Vagina (tissue), 2 donors: ENCODE measurements around the gene AASDH. TPM values are rescaled to one million over a fixed set of nuclear protein-coding genes. Genes with fewer than 3 reads are reported as not detected.

ENCODE experiments used
- DNase-seq, 2 donors: peaks; one replicate each; pipeline ENCODE4 v3.0.0-alpha.2; 2017; ENCODE audit errors: extremely low spot score in 2 of 2
- H3K27ac ChIP-seq: fragments of 200-600 bp; sonication (generic); one replicate; pipeline ENCODE4 v1.5.1; 2019
- H3K27me3 ChIP-seq: fragments of 200-600 bp; sonication (generic); one replicate; pipeline ENCODE4 v1.5.1; 2019
- H3K36me3 ChIP-seq, 2 donors: fragments of 200-600 bp; sonication (generic); one replicate each; pipeline ENCODE4 v1.5.1; 2017 to 2019
- H3K4me1 ChIP-seq: fragments of 200-600 bp; sonication (generic); one replicate; pipeline ENCODE4 v1.5.1; 2019
- H3K4me3 ChIP-seq, 2 donors: fragments of 200-600 bp; sonication (generic); 1 replicate in 1 of 2; 2 replicates in 1 of 2; pipeline ENCODE4 v1.5.1; 2016 to 2019
- H3K9me3 ChIP-seq: fragments of 200-600 bp; sonication (generic); one replicate; pipeline ENCODE4 v1.5.1; 2019
- CTCF ChIP-seq, 3 experiments: fragments of 450-650 bp in 2 of 3; fragments of 200-600 bp in 1 of 3; sonication (generic) in 1 of 3; IDR thresholded peaks; one replicate each; pipeline ENCODE4 v1.5.1; 2017 to 2019; ENCODE audit warnings: antibody characterized with exemption in 3 of 3, mild to moderate bottlenecking in 2 of 3, moderate library complexity in 2 of 3
- POLR2A ChIP-seq, 2 donors: fragments of 450-650 bp; IDR thresholded peaks; one replicate each; pipeline ENCODE4 v1.6.1; 2017; ENCODE audit warnings: antibody characterized with exemption in 2 of 2, mild to moderate bottlenecking in 2 of 2, moderate library complexity in 2 of 2
- POLR2AphosphoS5 ChIP-seq, 2 donors: sonication (generic); formaldehyde crosslinking; IDR thresholded peaks; one replicate each; pipeline ENCODE4 v1.9.0; 2017; ENCODE audit warnings: antibody characterized with exemption in 2 of 2, mild to moderate bottlenecking in 2 of 2, low read depth in 1 of 2; ENCODE audit not compliant: insufficient read depth in 1 of 2
- intact Hi-C: fragments of 100-400 bp; cut with DNase I; formaldehyde crosslinking; loops from one replicate; pipeline ENCODE4 v1.15.1; 2023
- total RNA-seq: library from RNA; depleted of rRNA; stranded (reverse); fragments of >200 nt; gene quantifications from one replicate; pipeline ENCODE4 v1.2.3, GENCODE V29; 2016

Gene AASDH
- total RNA-seq, 1 donor from 2014 or later = 6.6 TPM

- Histone ChIP-seq H3K9me3 (no peaks in the 10 kb centered on the region), H3K27ac (no peak overlapping the region), H3K4me1 (peaks cover 16% of the 10 kb centered on the region), H3K4me3 (no peak overlapping the region), H3K36me3 (no peaks in the 10 kb centered on the region), H3K27me3 (no peaks in the 10 kb centered on the region)
- no peak for DNase-seq
- intact Hi-C loops = loop anchor here (10.0 kb wide), 1 partner anchor 45 kb away; the partner anchor contains the start of gene AASDH
- no peak for TF ChIP-seq POLR2A (IDR thresholded peaks at IDR 0.05)
- TF ChIP-seq POLR2AphosphoS5 (IDR thresholded peaks at IDR 0.05; ENCODE audit: insufficient read depth in 1 of 2, low read depth in 1 of 2) = no peak
- no peak for TF ChIP-seq CTCF (IDR thresholded peaks at IDR 0.05)
These were observed 42.9 kb upstream of the AASDH start for GRCh38 chr4:56430203-56430602.

- Histone ChIP-seq H3K36me3 (no peaks in the 10 kb centered on the region), H3K27ac (no peak overlapping the region), H3K4me1 (no peaks in the 10 kb centered on the region), H3K4me3 (no peak overlapping the region), H3K9me3 (no peaks in the 10 kb centered on the region), H3K27me3 (no peaks in the 10 kb centered on the region)
- TF ChIP-seq POLR2A (IDR thresholded peaks at IDR 0.05) (no peak), CTCF (IDR thresholded peaks at IDR 0.05) (no peak), POLR2AphosphoS5 (IDR thresholded peaks at IDR 0.05; ENCODE audit: insufficient read depth in 1 of 2, low read depth in 1 of 2) (no peak)
- no peak for DNase-seq
- intact Hi-C loops = no loop called here
These were observed 39.9 kb upstream of the AASDH start for GRCh38 chr4:56427179-56427578.

- Histone ChIP-seq H3K36me3 (no peaks in the 10 kb centered on the region), H3K27ac (no peak overlapping the region), H3K4me3 (no peak overlapping the region), H3K4me1 (no peaks in the 10 kb centered on the region), H3K9me3 (no peaks in the 10 kb centered on the region), H3K27me3 (no peaks in the 10 kb centered on the region)
- no peak for DNase-seq
- TF ChIP-seq POLR2AphosphoS5 (IDR thresholded peaks at IDR 0.05; ENCODE audit: insufficient read depth in 1 of 2, low read depth in 1 of 2) (no peak), POLR2A (IDR thresholded peaks at IDR 0.05) (no peak), CTCF (IDR thresholded peaks at IDR 0.05) (no peak)
- intact Hi-C loops = no loop called here
These were observed 39.0 kb upstream of the AASDH start for GRCh38 chr4:56426273-56426672.

- no peak for TF ChIP-seq POLR2AphosphoS5 (IDR thresholded peaks at IDR 0.05; ENCODE audit: insufficient read depth in 1 of 2, low read depth in 1 of 2)
- TF ChIP-seq CTCF (IDR thresholded peaks at IDR 0.05) = no peak
- no peak for TF ChIP-seq POLR2A (IDR thresholded peaks at IDR 0.05)
These were observed 38.2 kb upstream of the AASDH start for GRCh38 chr4:56425518-56425917.

GRCh38 chr4:56424697-56425514 lies 37.6 kb upstream of the AASDH start:
- Histone ChIP-seq H3K27me3 (no peaks in the 10 kb centered on the region), H3K36me3 (no peaks in the 10 kb centered on the region), H3K4me3 (no peak overlapping the region), H3K27ac (no peak overlapping the region), H3K9me3 (no peaks in the 10 kb centered on the region), H3K4me1 (no peaks in the 10 kb centered on the region)
- intact Hi-C loops = no loop called here
- DNase-seq = no peak
- TF ChIP-seq POLR2A (IDR thresholded peaks at IDR 0.05) = no peak
- TF ChIP-seq CTCF (IDR thresholded peaks at IDR 0.05) = peak; percentile 36 to 52 (median 49)

More at GRCh38 chr4:56425518-56425917, 38.2 kb upstream of the AASDH start:
- intact Hi-C loops = no loop called here
- no peaks in the 10 kb centered on the region for H3K4me1 ChIP-seq
- no peak overlapping the region for H3K4me3 ChIP-seq
- H3K9me3 ChIP-seq = no peaks in the 10 kb centered on the region
- no peak for DNase-seq
- no peaks in the 10 kb centered on the region for H3K27me3 ChIP-seq
- H3K27ac ChIP-seq = no peak overlapping the region
- H3K36me3 ChIP-seq = no peaks in the 10 kb centered on the region
